ENCODE measurements around the gene LSM3. TPM values are rescaled to one million over a fixed set of nuclear protein-coding genes. Genes with fewer than 3 reads are reported as not detected.
"Not testable (repeated sequence)": the region's sequence is repeated elsewhere in the genome, so short reads cannot be mapped to it uniquely, and the experiment has no call there.

The LSM3 gene
- polyA plus RNA-seq, 3 donors, result 6.3 to 20.7 (median 11.0) TPM

- 84 to 90% (median 85%) methylated on average over 8 of the region's 8 CpGs for WGBS, 3 donors
- no peak overlapping the region for H3K27ac ChIP-seq (ENCODE audit: low read depth, low read length)
Measured at GRCh38 chr3:14228681-14229470, 50.3 kb downstream of the LSM3 start.

- 70 to 89% (median 79%) methylated on average over 6 of the region's 6 CpGs for WGBS, 3 donors
- not testable (repeated sequence) for H3K27ac ChIP-seq (ENCODE audit: low read depth, low read length)
Measured at GRCh38 chr3:14229695-14230094, 51.1 kb downstream of the LSM3 start.

GRCh38 chr3:14230729-14231128 lies 52.1 kb downstream of the LSM3 start:
- H3K27ac ChIP-seq (ENCODE audit: low read depth, low read length), result no peak overlapping the region

GRCh38 chr3:14231145-14231990 lies 52.8 kb downstream of the LSM3 start:
- WGBS, 3 donors, result 68 to 83% (median 80%) methylated on average over 9 of the region's 9 CpGs

More at GRCh38 chr3:14230729-14231128, 52.1 kb downstream of the LSM3 start:
- 72 to 90% (median 89%) methylated on average over 5 of the region's 5 CpGs for WGBS, 3 donors

GRCh38 chr3:14231998-14232501 lies 53.4 kb downstream of the LSM3 start:
- WGBS, 3 donors, result 59 to 65% (median 65%) methylated on average over 4 of the region's 4 CpGs
- no peak overlapping the region for H3K27ac ChIP-seq (ENCODE audit: low read depth, low read length)

More at GRCh38 chr3:14231145-14231990, 52.8 kb downstream of the LSM3 start:
- H3K27ac ChIP-seq (ENCODE audit: low read depth, low read length), result no peak overlapping the region

- WGBS, 3 donors, result 75 to 85% (median 78%) methylated on average over 12 of the region's 12 CpGs
- no peak overlapping the region for H3K27ac ChIP-seq (ENCODE audit: low read depth, low read length)
Measured at GRCh38 chr3:14234251-14235002, 55.8 kb downstream of the LSM3 start.

- WGBS, 3 donors, result 46 to 70% (median 53%) methylated on average over 4 of the region's 4 CpGs
- no peak overlapping the region for H3K27ac ChIP-seq (ENCODE audit: low read depth, low read length)
Measured at GRCh38 chr3:14235003-14235911, 56.6 kb downstream of the LSM3 start.

GRCh38 chr3:14235912-14236295 lies 57.3 kb downstream of the LSM3 start:
- WGBS, 3 donors, result 86 to 93% (median 92%) methylated on average over 8 of the region's 8 CpGs
- H3K27ac ChIP-seq (ENCODE audit: low read depth, low read length), result no peak overlapping the region

- WGBS, 3 donors, result 64 to 78% (median 68%) methylated on average over 3 of the region's 3 CpGs
- H3K27ac ChIP-seq (ENCODE audit: low read depth, low read length), result no peak overlapping the region
Measured at GRCh38 chr3:14236902-14237301, 58.3 kb downstream of the LSM3 start.

GRCh38 chr3:14237457-14237856 lies 58.8 kb downstream of the LSM3 start:
- 64 to 72% (median 67%) methylated on average over 6 of the region's 6 CpGs for WGBS, 3 donors
- no peak overlapping the region for H3K27ac ChIP-seq (ENCODE audit: low read depth, low read length)

- H3K27ac ChIP-seq (ENCODE audit: low read depth, low read length), result no peak overlapping the region
- WGBS, 3 donors, result 93 to 95% (median 94%) methylated on average over 7 of the region's 7 CpGs
Measured at GRCh38 chr3:14238356-14238755, 59.7 kb downstream of the LSM3 start.

- no peak overlapping the region for H3K27ac ChIP-seq (ENCODE audit: low read depth, low read length)
Measured at GRCh38 chr3:14238930-14239329, 60.3 kb downstream of the LSM3 start.

- H3K27ac ChIP-seq (ENCODE audit: low read depth, low read length), result no peak overlapping the region
Measured at GRCh38 chr3:14239940-14240339, 61.3 kb downstream of the LSM3 start.

GRCh38 chr3:14240366-14240765 lies 61.7 kb downstream of the LSM3 start:
- 82 to 85% (median 83%) methylated on average over 4 of the region's 4 CpGs for WGBS, 3 donors
- H3K27ac ChIP-seq (ENCODE audit: low read depth, low read length), result no peak overlapping the region

- 91 to 99% (median 96%) methylated on average over 3 of the region's 3 CpGs for WGBS, 3 donors
- no peak overlapping the region for H3K27ac ChIP-seq (ENCODE audit: low read depth, low read length)
Measured at GRCh38 chr3:14241716-14242115, 63.1 kb downstream of the LSM3 start.

- 82 to 84% (median 82%) methylated on average over 12 of the region's 12 CpGs for whole genome bisulfite sequencing, 3 donors
- no peak overlapping the region for H3K27ac ChIP-seq (ENCODE audit: low read depth, low read length)
Measured at GRCh38 chr3:14242490-14243311, 64.1 kb downstream of the LSM3 start.

GRCh38 chr3:14243782-14244181 lies 65.2 kb downstream of the LSM3 start:
- no peak overlapping the region for H3K27ac ChIP-seq (ENCODE audit: low read depth, low read length)
- WGBS, 3 donors, result 86 to 94% (median 94%) methylated on average over 5 of the region's 5 CpGs

All from adipose tissue (tissue), 3 donors.